Measurements from ENCODE around the gene ATXN10. TPM values are rescaled to one million over a fixed set of nuclear protein-coding genes. Genes with fewer than 3 reads are reported as not detected.

The ATXN10 gene
- total and polyA plus RNA-seq, 2 of the 8 experiments (the other 6 are each of a cell fraction or from before 2014, with no cell fraction given): 134 to 210 TPM

DNA sequence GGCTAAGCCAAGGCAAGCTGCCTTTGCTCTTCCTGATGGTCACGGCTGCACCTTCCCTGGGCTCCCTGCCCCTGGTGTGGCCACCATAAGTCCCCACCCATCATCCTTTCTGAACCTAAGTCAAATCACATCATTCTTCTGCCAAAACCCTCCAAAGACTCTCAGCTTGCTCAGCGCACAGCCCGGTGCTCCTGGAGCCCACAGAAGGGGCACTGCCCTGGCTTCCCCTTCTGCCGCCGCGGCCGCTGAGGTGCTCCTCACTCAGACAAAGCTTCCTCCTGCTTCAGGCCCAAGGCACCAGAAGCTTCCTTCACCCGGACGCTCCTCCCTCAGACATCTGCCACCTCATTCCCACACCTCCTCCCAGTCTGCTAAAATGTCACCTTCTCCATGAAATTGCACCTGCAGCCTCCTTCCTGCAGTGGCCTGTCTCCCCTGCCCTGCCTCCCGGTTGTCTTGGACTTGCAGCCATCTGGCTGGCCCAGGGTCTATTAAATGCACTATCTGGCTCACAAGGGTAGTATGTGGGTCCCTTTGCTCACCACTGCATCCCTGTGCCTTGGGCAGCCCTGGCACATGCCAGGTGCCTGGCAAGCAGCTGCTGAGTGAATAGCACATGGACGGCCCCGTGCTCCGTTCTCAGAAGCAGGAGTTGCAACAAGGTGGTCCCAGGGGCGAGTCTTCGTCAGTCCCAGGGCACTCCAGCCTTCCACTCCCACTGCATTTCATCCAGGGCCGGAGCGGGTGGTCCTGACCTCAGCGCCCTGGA lies 197.1 kb downstream of the ATXN10 start:
- no peaks in the 10 kb centered on the region for H3K79me2 ChIP-seq (ENCODE audit: control insufficient read depth in 1 of 2, insufficient read depth in 2 of 2, low read length in 2 of 2)
- no peak overlapping the region for H2AK5ac ChIP-seq (ENCODE audit: low read depth, low read length)
- H3K4me2 ChIP-seq (ENCODE audit: insufficient read depth in 1 of 2, low read depth in 2 of 2, low read length in 2 of 2): no peak overlapping the region; a peak in 1 of 4 replicates
- H4K5ac ChIP-seq (ENCODE audit: insufficient read length, low read depth, low read length): no peak overlapping the region
- DNase-seq (ENCODE audit: low read depth in 1 of 2, low spot score in 2 of 2) (no peak), FAIRE-seq (no peak)
- H2BK15ac ChIP-seq (ENCODE audit: low read length): no peak overlapping the region
- H3K14ac ChIP-seq (ENCODE audit: insufficient read length): no peak overlapping the region
- no peak overlapping the region for H2BK20ac ChIP-seq (ENCODE audit: low read length)
- H4K91ac ChIP-seq (replicated peaks; ENCODE audit: insufficient read length, low read length): no peak overlapping the region
- H3K56ac ChIP-seq (replicated peaks; ENCODE audit: insufficient read length, low read depth, low read length): no peak overlapping the region
- H3K9ac ChIP-seq (replicated peaks in 1 of 4; ENCODE audit: extremely low read depth in 1 of 4, low read depth in 3 of 4, low read length in 3 of 4): no peak overlapping the region
- WGBS, 2 experiments (ENCODE audit: extremely low coverage in 1 of 2, insufficient coverage in 1 of 2, insufficient read length in 1 of 2, insufficient replicate concordance in 2 of 2, low coverage in 1 of 2, low lambda C conversion rate in 2 of 2, missing lambda C conversion rate in 1 of 2): 85% methylated on average over 18 of the region's 18 CpGs; no CpG with 5 or more reads in 1 of the 2 experiments
- H3K36me3 ChIP-seq (ENCODE audit: control insufficient read depth in 2 of 4, insufficient read depth in 4 of 4, low read length in 3 of 4): no peaks in the 10 kb centered on the region
- peaks cover 10 to 15% of the 10 kb centered on the region in 2 experiments for H4K20me1 ChIP-seq (replicated peaks in 1 of 2; ENCODE audit: control insufficient read depth in 1 of 2, insufficient read depth in 2 of 2, low read length in 2 of 2)
- peak overlapping the region; percentile 4; the same call in 1 of the 2 replicates for H4K8ac ChIP-seq (ENCODE audit: extremely low read depth, insufficient read depth, low read length)
- H3K4ac ChIP-seq (replicated peaks; ENCODE audit: insufficient read length, low read depth, low read length): no peak overlapping the region
- no peak overlapping the region for H2AFZ ChIP-seq (ENCODE audit: low read length)
- TF ChIP-seq CBX5 (IDR thresholded peaks at IDR 0.05; ENCODE audit: low read depth, low read length) (no peak), YY1 (IDR thresholded peaks at IDR 0.05; ENCODE audit: low read depth, low read length) (no peak), TCF12 (IDR thresholded peaks at IDR 0.05; ENCODE audit: low read depth, low read length) (no peak), HDAC2 (IDR thresholded peaks at IDR 0.05; ENCODE audit: borderline replicate concordance in 1 of 2, low read depth in 2 of 2, low read length in 2 of 2) (no peak), GABPA (IDR thresholded peaks at IDR 0.05; ENCODE audit: borderline replicate concordance, insufficient read depth, low read length) (no peak), NRF1 (IDR thresholded peaks at IDR 0.05; ENCODE audit: low read depth, low read length) (no peak), SUZ12 (IDR thresholded peaks at IDR 0.05; ENCODE audit: low read length) (no peak), EZH2 (IDR thresholded peaks at IDR 0.05; ENCODE audit: low read depth, low read length, severe bottlenecking) (no peak)
- H3K79me1 ChIP-seq (ENCODE audit: low read depth, low read length): no peaks in the 10 kb centered on the region
- H3K23ac ChIP-seq (ENCODE audit: insufficient read length): no peak overlapping the region
- no peak overlapping the region for H3K4me3 ChIP-seq (ENCODE audit: extremely low read depth in 1 of 4, insufficient read depth in 2 of 4, low read depth in 3 of 4, low read length in 4 of 4)
- 0 out of 2 replicates have a peak overlapping the region, but pooled peaks have one; percentile 27 for H2BK12ac ChIP-seq (ENCODE audit: low read depth, low read length)
- peaks cover 13% of the 10 kb centered on the region; the same call in 1 of the 2 replicates for H3K23me2 ChIP-seq (ENCODE audit: low read depth, low read length)
- ChIA-PET CTCF (ENCODE audit: partially characterized antibody) (interaction anchor here (0.7 to 7.9 kb wide), 7 partner anchors 8 to 294 kb away, joined by 3 to 78 read pairs (median 4); no protein-coding TSS in a partner anchor), POLR2A (ENCODE audit: partially characterized antibody) (no interaction called here)
- H2BK120ac ChIP-seq (replicated peaks; ENCODE audit: low read depth, low read length): no peak overlapping the region
- H3K4me1 ChIP-seq (replicated peaks in 1 of 4; ENCODE audit: control insufficient read depth in 3 of 4, insufficient read depth in 4 of 4, low read length in 3 of 4): peaks cover 0 to 8% (median 1%) of the 10 kb centered on the region in 4 experiments; a peak in 5 of 7 replicates
- H2BK5ac ChIP-seq (ENCODE audit: low read depth, low read length): no peak overlapping the region
- H3K27me3 ChIP-seq (replicated peaks in 1 of 4; ENCODE audit: control insufficient read depth in 3 of 4, extremely low read depth in 1 of 4, insufficient read depth in 3 of 4, low read length in 3 of 4): peaks cover 25 to 62% (median 54%) of the 10 kb centered on the region in 4 experiments
- no peaks in the 10 kb centered on the region for H3K9me3 ChIP-seq (ENCODE audit: insufficient read depth in 2 of 2, low read depth in 1 of 2, low read length in 1 of 2)
- no peak overlapping the region for H3K18ac ChIP-seq (ENCODE audit: extremely low read depth, low read length)
- H3K27ac ChIP-seq (ENCODE audit: low read depth, low read length): no peak overlapping the region

All from H1 (cell line).